Measurements from ENCODE around the gene AKT1.

The AKT1 gene

GRCh38 chr14:104742586-104743455 lies 52.7 kb downstream of the AKT1 start:
- H3K9me3 Mint-ChIP-seq, result no peaks in the 10 kb centered on the region
- no peak overlapping the region for H3K4me3 Mint-ChIP-seq
- H3K4me1 Mint-ChIP-seq (ENCODE audit: low read depth), result peaks cover 20% of the 10 kb centered on the region
- no peaks in the 10 kb centered on the region for H3K36me3 Mint-ChIP-seq (ENCODE audit: low read depth)
- no peaks in the 10 kb centered on the region for H3K27me3 Mint-ChIP-seq
- no peak overlapping the region for H3K27ac Mint-ChIP-seq

DNA sequence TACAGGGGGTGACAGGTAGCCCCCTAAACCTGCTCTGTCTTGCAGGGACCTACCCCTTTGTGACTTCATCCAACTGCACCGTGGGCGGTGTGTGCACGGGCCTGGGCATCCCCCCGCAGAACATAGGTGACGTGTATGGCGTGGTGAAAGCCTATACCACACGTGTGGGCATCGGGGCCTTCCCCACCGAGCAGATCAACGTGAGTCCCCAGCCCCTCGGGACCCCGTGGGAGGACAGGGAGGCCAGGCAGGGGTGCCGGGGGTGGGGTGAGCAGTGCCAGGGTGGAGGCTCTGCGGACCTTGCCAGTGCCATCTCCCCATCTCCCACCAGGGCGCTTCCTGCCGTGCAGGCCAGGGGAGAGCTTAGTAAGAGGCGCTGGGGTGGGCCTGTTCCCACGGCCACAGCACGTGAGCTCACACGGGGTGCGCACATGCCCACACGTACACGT lies 53.7 kb downstream of the AKT1 start:
- H3K9me3 Mint-ChIP-seq, result no peaks in the 10 kb centered on the region

DNA sequence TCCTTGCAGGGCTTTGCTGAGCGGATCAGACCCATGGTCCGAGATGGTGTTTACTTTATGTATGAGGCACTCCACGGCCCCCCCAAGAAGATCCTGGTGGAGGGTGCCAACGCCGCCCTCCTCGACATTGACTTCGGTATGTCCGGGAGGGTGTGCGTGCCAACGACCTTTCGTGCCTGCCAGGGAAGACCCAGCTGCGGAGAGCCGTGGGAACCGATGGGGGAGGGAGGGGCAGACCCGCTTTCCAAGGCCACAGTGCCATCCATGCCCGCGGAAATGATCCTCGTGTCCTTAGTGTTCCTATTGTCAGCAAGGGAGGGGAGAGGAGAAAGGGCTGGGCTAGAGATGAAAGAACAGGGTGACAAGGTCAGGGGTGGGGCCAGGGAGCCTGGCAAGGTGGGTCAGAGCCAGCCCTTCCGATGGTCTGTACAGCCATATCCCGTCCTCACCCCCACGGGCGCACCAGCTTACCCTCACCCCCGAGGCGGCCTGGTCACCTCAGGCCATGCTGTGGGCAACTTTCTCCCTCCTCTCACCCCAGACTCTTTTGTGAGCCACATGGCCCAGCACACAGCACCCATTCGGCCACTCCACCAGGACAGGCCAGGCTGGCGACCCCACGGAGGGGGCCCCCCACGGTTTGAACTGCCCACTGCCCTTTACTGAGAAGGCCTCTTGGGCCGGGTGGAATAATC lies 54.3 kb downstream of the AKT1 start:
- Mint-ChIP-seq H3K27ac (no peak overlapping the region), H3K9me3 (no peaks in the 10 kb centered on the region), H3K36me3 (ENCODE audit: low read depth) (no peaks in the 10 kb centered on the region), H3K4me3 (no peak overlapping the region), H3K27me3 (no peaks in the 10 kb centered on the region), H3K4me1 (ENCODE audit: low read depth) (peaks cover 14% of the 10 kb centered on the region)

More for the DNA sequence above, 53.7 kb downstream of the AKT1 start:
- Mint-ChIP-seq H3K4me1 (ENCODE audit: low read depth) (peaks cover 19% of the 10 kb centered on the region), H3K27me3 (no peaks in the 10 kb centered on the region), H3K36me3 (ENCODE audit: low read depth) (no peaks in the 10 kb centered on the region), H3K27ac (no peak overlapping the region), H3K4me3 (no peak overlapping the region)

DNA sequence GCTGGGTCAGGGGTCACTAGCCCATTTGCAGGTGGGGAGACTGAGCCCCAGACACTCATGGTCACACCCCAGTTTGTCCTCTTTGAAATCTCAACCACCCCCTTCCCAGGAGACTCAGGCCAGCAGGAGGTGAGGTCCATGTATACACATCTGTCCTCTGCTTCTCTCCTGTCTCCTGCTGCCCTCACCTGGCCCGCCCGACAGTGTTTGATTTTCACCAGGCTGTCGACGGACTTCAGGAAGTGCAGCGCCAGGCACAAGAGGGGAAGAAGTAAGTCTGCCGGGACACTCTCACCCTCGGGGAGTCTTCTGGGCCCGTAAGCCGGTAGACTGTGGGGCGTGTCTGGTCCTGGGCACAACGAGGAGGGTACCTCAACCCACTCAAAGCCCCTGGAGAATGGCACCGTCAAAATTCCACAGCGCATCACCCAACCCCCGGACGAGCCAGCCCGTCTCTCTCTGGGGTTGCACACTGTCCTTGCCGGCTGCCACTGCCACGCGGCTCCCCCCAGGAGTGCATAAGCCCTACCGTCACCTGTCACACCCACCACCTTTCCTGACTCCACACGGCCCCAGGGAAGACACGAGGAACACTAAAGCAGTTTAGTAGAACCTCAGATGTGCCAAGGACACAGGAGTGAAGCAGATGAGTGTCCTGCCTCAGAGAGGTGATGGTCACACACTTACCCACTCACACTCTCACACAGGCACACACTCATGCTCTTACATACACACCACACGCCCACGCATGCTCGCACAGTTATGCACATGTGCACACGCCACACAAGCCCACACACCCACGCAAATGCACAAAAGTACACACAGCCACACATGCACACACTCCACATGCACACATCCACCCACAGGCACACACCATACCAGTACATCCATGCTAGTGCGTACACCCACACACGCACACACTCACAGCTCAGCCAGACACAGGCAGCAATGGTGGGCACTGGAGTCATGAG lies 55.7 kb downstream of the AKT1 start:
- Mint-ChIP-seq H3K4me1 (ENCODE audit: low read depth) (no peaks in the 10 kb centered on the region), H3K9me3 (no peaks in the 10 kb centered on the region)

GRCh38 chr14:104739026-104739425 lies 56.5 kb downstream of the AKT1 start:
- H3K4me1 Mint-ChIP-seq (ENCODE audit: low read depth), result no peaks in the 10 kb centered on the region
- H3K27ac Mint-ChIP-seq, result no peak overlapping the region
- no peaks in the 10 kb centered on the region for H3K36me3 Mint-ChIP-seq (ENCODE audit: low read depth)
- H3K9me3 Mint-ChIP-seq, result no peaks in the 10 kb centered on the region
- H3K27me3 Mint-ChIP-seq, result no peaks in the 10 kb centered on the region
- no peak overlapping the region for H3K4me3 Mint-ChIP-seq

More for the DNA sequence above, 55.7 kb downstream of the AKT1 start:
- Mint-ChIP-seq H3K4me3 (no peak overlapping the region), H3K27me3 (no peaks in the 10 kb centered on the region), H3K36me3 (ENCODE audit: low read depth) (no peaks in the 10 kb centered on the region), H3K27ac (no peak overlapping the region)

GRCh38 chr14:104738375-104739019 lies 57.1 kb downstream of the AKT1 start:
- H3K36me3 Mint-ChIP-seq (ENCODE audit: low read depth), result no peaks in the 10 kb centered on the region
- H3K9me3 Mint-ChIP-seq, result no peaks in the 10 kb centered on the region
- no peak overlapping the region for H3K4me3 Mint-ChIP-seq
- no peaks in the 10 kb centered on the region for H3K4me1 Mint-ChIP-seq (ENCODE audit: low read depth)
- no peaks in the 10 kb centered on the region for H3K27me3 Mint-ChIP-seq
- H3K27ac Mint-ChIP-seq, result no peak overlapping the region

DNA sequence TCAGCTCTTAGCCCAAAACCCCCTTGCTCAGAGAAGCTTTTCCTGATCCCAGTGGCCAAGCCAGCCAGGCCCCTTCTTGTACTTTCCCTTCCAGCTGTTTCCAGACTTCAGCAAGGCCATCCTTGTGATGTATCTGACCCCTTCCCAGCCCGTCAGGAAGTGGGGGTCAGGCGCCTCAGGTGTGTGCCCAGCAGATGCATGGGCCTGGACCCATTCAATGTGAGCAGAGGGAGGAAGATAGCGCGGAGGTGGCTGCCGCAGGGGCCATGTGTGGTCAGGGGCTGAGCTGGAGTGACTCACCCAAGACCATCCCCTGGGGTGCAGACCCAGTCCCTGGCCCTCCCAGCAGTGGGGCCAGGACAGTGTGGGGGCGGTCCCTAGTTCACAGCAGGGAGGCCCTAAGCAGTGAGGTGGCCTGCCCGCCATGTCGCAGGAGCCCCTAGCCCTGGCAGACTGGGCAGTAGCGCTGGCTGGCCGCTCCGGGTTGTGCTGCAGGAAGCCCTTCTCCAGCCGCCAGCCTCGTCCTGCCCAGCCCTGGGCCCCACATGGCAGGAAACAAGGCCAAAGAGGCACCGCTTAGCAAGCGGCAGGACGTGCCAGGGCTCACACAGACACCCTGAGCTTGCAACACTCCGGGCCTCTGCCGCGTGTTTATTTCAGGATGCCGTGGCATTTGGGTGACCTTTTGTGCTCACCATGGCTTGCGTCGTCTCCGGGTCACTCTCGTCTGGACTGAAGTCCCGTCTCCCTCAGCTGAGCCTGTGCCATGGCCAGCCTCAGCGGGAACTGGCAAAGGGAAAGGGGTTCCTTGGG lies 59.5 kb downstream of the AKT1 start:
- Mint-ChIP-seq H3K9me3 (no peaks in the 10 kb centered on the region), H3K4me1 (ENCODE audit: low read depth) (no peaks in the 10 kb centered on the region), H3K27ac (no peak overlapping the region), H3K27me3 (no peaks in the 10 kb centered on the region), H3K36me3 (ENCODE audit: low read depth) (no peaks in the 10 kb centered on the region), H3K4me3 (no peak overlapping the region)

- Mint-ChIP-seq H3K27me3 (no peaks in the 10 kb centered on the region), H3K4me3 (no peak overlapping the region), H3K4me1 (ENCODE audit: low read depth) (no peaks in the 10 kb centered on the region), H3K27ac (no peak overlapping the region), H3K36me3 (ENCODE audit: low read depth) (no peaks in the 10 kb centered on the region), H3K9me3 (no peaks in the 10 kb centered on the region)
These were observed 60.4 kb downstream of the AKT1 start for GRCh38 chr14:104734991-104735779.

- H3K4me1 Mint-ChIP-seq (ENCODE audit: low read depth), result no peaks in the 10 kb centered on the region
- H3K27me3 Mint-ChIP-seq, result no peaks in the 10 kb centered on the region
- no peaks in the 10 kb centered on the region for H3K36me3 Mint-ChIP-seq (ENCODE audit: low read depth)
- H3K9me3 Mint-ChIP-seq, result no peaks in the 10 kb centered on the region
- no peak overlapping the region for H3K4me3 Mint-ChIP-seq
- H3K27ac Mint-ChIP-seq, result no peak overlapping the region
These were observed 61.0 kb downstream of the AKT1 start for GRCh38 chr14:104734601-104734990.

- Mint-ChIP-seq H3K36me3 (ENCODE audit: low read depth) (no peaks in the 10 kb centered on the region), H3K4me1 (ENCODE audit: low read depth) (no peaks in the 10 kb centered on the region), H3K4me3 (no peak overlapping the region), H3K9me3 (no peaks in the 10 kb centered on the region), H3K27ac (no peak overlapping the region), H3K27me3 (no peaks in the 10 kb centered on the region)
These were observed 61.4 kb downstream of the AKT1 start for GRCh38 chr14:104734051-104734587.

DNA sequence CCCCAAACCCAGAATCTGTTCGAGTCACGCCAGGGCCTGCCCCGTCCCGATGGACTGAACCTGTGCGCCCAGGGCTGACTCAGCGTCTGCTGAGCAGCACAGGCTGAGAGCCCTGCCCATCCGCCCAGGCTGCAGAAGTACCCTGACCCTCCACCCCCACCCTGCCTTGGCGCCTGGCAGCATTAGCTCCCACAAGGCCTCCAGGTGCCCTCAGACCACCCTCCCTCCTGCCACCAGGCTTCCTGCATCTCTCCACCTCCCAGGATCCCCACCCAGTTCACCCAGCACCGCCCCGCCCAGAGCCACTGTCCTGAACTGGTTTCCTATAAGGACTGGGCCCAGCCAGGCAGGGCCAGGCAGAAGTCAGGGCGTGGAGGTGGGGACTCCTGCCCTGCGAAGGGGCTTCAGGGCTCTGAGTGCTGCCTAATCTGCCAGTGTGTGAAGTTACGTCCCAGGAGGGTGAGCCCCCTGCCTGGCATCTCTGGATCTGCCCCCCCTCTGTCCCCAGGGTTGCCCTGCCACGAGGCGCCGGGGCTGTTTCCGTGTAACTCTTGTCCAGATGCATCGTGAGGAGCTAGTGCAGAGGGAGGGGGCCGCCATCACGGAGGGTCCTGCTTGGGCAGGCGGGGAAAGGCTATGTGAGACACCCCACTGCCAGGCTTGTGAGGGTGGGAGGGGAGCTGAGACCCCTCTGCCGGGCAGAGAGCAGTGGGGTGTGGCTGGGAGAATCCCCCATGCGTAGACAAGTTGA lies 62.4 kb downstream of the AKT1 start:
- no peaks in the 10 kb centered on the region for H3K27me3 Mint-ChIP-seq
- no peak overlapping the region for H3K4me3 Mint-ChIP-seq
- H3K36me3 Mint-ChIP-seq (ENCODE audit: low read depth), result no peaks in the 10 kb centered on the region
- H3K9me3 Mint-ChIP-seq, result no peaks in the 10 kb centered on the region
- no peaks in the 10 kb centered on the region for H3K4me1 Mint-ChIP-seq (ENCODE audit: low read depth)
- no peak overlapping the region for H3K27ac Mint-ChIP-seq

DNA sequence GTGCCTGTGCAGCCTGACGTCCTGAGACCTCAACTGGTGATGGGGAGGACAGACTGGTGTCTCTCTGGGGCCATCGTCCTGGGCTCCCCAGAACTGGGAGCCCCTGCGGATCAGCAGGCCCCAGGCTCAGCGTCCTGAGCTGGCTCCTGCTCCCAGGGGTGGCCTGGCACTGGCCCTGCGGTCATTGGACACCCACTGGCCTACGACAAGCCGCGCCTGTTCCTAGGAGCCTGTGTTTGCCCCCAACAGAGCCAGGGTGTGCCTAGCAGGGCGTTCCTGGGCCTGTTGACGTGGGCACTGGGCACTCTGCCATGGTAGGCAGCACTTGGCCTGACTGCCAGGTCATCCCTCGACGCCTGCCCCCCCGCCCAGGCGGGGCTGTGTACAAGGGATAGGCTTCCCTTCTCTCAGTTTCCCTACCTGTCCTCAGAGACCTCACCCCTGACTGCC lies 63.2 kb downstream of the AKT1 start:
- H3K4me1 Mint-ChIP-seq (ENCODE audit: low read depth), result no peaks in the 10 kb centered on the region
- no peaks in the 10 kb centered on the region for H3K36me3 Mint-ChIP-seq (ENCODE audit: low read depth)

More for the DNA sequence above, 63.2 kb downstream of the AKT1 start:
- no peak overlapping the region for H3K4me3 Mint-ChIP-seq
- H3K9me3 Mint-ChIP-seq, result no peaks in the 10 kb centered on the region
- no peaks in the 10 kb centered on the region for H3K27me3 Mint-ChIP-seq
- no peak overlapping the region for H3K27ac Mint-ChIP-seq
